HK-2 (cell line): ENCODE data around the gene HRC.

ENCODE experiments used
- DNase-seq: peaks from one replicate; pipeline ENCODE4 v3.0.0-alpha.2; 2018; ENCODE audit not compliant: unreplicated experiment

Gene HRC

DNA sequence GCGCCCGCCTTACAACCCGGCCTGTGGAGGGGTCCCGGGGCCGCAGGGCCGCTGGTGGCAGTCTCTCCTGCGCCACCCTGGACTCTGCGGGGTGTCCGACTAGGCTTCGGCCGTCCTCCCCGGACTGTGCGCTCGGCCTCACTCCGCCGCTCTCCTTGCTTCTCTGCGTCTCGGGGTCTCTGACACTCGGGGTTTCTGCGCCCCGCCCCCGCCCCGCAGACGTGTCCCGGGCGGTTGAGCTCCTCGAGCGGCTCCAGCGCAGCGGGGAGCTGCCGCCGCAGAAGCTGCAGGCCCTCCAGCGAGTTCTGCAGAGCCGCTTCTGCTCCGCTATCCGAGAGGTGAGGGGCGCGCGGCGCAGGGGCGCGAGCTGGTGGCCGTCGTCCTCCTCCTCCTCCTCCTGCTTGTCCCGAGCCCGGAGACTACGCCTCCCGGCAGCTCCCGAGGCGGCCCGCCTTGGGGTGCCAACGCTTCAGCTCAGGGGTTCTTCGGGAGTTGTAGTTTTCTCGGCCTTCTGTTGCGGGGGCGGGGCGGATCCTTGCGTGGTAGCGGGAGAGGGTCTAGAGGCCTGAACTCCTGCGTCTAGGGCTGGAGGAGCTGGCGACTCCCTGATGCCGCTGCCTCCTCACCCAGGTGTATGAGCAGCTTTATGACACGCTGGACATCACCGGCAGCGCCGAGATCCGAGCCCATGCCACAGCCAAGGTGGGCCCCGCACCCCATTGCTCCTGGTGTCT is 40.4 kb downstream of the HRC start:
- no peak for DNase-seq

DNA sequence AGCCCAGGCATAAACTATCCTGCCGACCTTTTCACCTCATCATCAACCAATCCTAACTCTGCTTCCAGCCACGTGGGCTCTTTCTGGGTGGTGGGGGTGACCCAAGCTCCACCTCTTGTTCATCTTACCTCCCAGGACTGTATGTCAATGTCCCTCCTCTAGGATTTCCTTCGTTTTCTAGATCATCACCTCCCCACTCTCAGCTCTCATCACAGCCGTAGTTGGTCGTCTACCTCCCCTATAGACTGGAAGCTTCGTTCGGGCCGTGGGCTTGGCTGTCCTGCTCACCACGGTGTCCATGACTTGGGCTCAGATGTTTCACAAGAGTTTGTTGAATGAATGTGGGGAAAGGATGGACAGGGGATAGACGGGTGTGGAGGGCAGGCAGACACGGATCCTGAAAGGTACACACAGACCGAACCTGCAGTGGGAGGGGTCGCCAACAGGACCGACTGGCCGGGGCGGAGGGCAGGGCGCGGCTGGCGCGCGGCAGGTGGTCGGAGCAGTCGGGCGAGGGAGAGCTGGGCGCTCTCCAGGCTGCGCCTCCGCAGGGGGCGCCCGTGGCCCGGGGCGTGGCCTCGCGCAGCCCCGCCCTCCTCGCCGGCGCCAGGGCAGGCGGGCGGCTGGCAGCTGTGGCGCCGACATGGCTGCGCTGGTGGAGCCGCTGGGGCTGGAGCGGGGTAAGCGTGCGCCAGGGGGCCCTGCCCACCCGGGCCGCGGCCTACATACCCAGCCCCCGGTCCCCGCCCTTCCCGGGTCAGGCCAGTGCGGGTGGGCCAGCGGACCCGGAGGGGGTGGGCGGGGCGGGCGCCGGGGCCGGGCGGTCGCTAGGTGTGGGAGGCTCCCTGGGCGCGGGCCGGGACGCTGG is 41.2 kb downstream of the HRC start, which contains the start of gene LIN7B:
TSS of gene LIN7B (plus strand) at position 609 of the 868 bp plus-strand sequence. CDS start at position 644, 35 bp downstream.
- peak; percentile 79 for DNase-seq

DNA sequence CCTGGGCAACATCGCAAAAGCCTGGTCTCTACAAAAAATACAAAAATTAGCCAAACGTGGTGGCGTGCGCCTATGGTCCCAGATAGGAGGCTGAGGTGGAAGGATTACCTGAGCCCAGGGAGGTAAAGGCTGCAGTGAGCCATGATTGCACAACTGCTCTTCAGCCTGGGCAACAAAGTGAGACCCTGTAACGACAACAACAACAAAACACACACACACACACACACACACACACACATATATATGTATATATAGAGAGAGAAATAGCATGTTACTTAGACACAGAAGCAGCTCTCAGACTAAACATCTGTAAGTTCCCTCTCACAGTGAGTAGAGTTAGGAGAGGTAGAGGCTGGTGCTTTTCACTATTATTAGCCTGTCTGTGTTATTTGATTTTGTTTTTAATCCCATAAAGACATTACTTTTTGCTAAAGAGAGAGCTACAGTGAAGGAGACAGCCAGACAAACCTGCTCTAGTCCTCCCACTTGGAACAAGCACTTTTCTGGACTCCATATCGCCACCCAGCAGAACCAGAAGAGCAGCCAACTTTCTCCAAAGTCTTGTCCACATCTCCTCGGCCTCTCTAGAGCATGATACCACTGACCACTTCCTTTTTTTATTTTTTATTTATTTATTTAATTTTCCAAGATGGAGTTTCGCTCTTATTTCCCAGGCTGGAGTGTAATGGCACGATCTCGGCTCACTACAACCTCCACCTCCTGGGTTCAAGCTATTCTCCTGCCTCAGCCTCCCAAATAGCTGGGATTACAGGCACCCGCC is 43.8 kb downstream of the HRC start:
- no peak for DNase-seq

DNA sequence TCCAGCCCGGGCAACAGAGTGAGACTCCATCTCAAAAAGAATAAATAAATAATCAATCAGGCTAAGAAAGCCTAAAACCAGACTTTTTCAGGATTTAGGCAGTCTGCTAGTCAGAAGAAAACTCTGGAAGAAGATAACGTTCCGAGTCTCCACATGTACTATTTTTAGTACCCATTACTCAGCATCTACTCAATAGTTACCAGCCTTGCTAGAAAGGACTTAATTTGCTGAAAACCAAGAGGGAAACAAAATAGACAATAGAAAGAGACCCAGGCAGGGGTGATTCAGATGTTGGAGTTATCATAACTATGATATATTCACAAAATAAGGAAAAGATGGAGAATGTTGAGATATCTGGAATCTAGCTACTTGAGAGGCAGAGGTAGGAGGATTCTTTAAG is 44.6 kb downstream of the HRC start:
- DNase-seq: no peak

DNA sequence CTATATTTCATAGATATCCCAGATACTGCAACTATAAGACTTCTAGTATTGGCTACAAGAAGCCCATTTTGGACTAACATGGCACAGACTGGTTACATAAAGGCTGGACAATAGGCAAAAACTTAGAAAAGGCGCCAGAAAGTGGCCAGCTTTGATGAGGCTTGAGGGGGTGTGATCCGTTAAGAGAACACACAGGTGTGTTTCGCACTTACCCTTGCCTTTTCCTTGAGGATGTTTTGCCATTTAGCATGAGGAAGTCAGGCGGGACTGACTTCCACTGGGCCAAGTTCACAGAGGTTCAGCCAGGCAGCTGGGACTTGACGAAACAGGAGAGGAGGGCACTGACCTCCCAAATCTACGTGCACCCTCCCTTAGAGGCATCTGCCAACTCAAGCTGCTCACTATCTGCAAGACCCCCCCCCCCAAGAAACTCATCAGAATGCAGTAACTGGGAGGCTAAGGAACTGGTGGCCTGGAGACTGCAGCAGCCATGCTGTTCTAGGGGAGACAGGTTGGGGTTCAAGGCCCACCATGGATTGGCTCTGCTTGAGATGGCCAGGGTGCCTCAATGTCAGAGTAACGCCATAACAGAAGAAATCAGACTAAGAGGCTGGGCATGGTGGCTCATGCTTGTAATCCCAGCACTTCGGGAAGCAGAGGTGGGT is 45.5 kb downstream of the HRC start:
- DNase-seq: no peak

DNA sequence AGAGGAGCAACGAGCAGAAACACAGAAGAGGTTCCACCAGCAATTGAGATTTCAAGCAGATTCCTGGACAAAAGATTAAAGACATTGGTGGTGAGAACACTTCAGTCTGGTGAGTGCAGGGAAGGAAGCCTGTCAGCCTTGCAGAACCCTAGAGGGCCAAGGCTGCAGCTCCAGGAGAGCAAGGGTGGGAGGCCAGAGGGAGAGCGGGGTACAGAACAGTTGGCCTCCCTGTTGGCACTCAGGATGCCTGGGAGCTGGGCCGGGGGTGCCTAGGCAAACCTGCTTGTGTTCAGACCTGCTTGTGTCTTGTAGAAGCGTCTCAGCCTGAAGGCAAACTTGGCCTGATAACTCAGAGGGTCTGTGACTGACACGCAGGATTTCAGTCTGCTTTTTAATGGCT is 46.1 kb downstream of the HRC start:
- DNase-seq: no peak

DNA sequence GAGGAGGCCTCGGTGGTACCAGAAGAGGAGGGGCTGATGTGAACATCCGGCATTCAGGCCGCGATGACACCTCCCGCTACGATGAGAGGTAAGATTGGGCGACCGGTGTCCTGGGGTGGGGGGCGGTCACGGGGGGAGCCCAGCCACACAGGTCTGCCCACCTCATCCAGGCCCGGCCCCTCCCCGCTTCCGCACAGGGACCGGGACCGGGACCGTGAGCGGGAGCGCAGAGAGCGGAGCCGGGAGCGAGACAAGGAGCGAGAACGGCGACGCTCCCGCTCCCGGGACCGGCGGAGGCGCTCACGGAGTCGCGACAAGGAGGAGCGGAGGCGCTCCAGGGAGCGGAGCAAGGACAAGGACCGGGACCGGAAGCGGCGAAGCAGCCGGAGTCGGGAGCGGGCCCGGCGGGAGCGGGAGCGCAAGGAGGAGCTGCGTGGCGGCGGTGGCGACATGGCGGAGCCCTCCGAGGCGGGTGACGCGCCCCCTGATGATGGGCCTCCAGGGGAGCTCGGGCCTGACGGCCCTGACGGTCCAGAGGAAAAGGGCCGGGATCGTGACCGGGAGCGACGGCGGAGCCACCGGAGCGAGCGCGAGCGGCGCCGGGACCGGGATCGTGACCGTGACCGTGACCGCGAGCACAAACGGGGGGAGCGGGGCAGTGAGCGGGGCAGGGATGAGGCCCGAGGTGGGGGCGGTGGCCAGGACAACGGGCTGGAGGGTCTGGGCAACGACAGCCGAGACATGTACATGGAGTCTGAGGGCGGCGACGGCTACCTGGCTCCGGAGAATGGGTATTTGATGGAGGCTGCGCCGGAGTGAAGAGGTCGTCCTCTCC is 47.4 kb downstream of the HRC start:
- no peak for DNase-seq

DNA sequence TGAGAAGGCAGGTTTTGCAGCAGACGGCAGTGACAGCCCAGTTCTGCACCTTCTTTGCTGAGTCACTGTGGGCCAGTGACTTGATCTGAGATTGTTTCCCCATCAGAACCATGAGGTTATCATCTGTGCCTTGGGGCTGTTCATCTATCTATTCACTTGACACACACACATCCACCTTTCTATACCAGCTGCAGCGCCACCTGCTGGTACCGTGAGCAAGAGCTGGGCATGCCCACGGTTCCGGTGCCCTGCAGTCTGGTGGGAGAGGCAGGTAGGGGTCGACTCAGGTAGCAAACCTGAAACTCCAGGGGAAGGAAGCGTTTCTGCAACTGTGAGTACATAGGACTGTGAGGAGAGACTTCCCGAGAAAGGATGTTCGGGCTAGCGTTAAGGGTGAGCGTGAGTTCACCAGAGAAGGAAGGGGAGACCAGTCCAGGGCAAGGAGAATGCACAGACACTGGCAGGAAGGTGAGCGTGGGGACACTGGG is 48.5 kb downstream of the HRC start:
- peak; percentile 60 for DNase-seq

DNA sequence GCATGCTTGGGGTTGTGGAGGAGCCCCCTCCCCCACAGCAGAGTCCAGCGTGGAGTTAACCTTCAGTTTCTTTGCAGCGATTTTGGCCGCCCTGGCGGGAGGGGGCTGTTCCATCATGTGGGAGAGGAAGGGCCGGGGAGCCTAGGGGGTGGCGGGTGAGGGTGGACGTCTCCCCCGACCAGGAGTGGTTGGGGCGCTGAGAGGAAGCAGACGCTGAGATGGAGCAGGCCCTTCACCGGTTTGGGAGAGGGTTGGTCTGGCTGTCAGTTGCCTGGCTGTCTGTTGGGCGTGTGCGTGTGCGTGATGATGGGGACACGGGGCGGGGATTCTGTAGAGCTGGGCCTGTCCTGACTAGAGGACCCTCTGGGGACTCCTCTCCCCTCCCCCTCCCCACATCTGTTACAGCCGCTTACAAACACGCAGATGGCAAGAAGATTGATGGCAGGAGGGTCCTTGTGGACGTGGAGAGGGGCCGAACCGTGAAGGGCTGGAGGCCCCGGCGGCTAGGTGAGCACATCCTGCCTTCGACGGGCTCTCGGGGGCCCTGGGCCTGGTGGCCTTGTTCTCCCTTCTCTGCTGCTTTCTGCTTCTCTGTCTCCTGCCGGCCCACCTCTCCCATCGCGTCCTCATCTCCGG is 50.8 kb downstream of the HRC start:
- no peak for DNase-seq

DNA sequence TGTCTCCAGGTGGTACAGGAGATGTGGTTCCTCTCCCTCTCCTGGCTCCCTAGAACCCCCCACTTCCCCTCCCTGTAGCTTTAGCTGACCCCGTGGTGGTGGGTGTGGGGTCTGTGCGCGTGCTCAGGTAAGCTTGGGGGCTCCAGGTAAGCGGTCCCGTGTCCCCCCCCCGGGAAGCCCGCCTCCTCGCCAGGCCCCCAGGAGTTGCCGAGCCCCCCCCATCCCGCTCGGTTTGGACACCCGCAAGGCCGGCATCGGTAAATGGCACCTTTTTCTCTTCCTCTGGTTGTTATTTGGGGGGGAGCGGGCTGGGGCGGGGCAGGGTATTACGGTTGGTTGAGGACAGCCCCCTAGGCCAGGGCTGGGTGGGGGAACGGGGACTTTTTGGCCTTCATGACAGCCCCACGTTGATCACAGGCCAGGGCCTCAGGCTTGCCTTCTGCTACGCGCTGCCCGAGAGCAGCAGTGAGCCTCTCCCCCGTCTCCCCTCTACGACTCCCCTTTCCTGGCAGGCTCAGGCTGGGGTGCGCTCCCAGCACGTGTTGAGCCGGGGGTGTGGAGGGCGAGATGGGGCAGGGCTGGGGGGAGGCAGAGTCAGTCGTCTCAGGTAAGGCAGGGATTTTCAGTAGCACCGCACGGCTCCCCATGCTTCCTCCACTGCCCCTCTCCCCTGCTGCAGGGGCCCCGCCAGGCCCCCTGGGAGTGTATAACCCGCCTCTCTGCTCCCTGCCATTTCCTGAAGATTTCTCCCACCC is 51.7 kb downstream of the HRC start:
- no peak for DNase-seq

DNA sequence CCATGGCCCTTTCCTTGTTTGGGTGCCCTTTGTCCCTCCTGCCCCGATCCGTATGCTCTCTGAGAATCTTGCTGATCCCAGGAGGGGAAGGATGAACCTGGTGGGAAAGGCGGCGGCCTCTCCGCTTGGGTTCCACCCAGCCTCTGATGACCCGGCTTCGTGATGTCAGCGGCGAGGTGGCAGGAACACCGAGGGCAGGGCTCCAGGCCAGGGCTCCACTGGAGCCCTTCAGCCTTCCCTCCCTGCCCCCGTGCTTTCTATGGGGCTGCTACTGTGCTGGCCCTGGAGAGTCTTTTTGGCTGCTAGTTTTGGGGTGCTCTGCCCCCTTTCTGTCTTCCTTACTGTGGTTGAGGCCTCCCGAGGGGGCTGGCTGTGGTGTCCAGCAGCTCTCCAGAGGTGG is 52.9 kb downstream of the HRC start:
- DNase-seq: no peak
